K562 (cell line): ENCODE results near the gene ZNF451. TPM values are rescaled to one million over a fixed set of nuclear protein-coding genes. Genes with fewer than 3 reads are reported as not detected.
A peak's percentile ranks its signal among the peaks of the same experiment; 100 is the strongest.

ENCODE experiments used
- BCL6 ChIP-seq: fragments of 250-450 bp; sonication (Bioruptor Pico); IDR thresholded peaks from 2 replicates; pipeline ENCODE4 v1.4.0; 2020
- BDP1 ChIP-seq: IDR thresholded peaks from 3 replicates; pipeline ENCODE4 v1.6.1; 2011; ENCODE audit not compliant: insufficient read length, insufficient read depth
- CBFB ChIP-seq: sonication (generic); formaldehyde crosslinking; IDR thresholded peaks from 2 replicates; pipeline ENCODE4 v1.4.0; 2020; ENCODE audit warnings: mild to moderate bottlenecking, missing genetic modification reagents
- ELF2 ChIP-seq: fragments of 250-450 bp; sonication (Bioruptor Pico); IDR thresholded peaks from 2 replicates; pipeline ENCODE4 v1.5.0; 2021; ENCODE audit warnings: mild to moderate bottlenecking
- GABPA ChIP-seq: fragments of 200-800 bp; sonication (Bioruptor generic); conservative IDR thresholded peaks from 2 replicates; pipeline ENCODE4 v1.6.1; 2016; ENCODE audit warnings: low read depth, missing genetic modification characterization, missing compliant biosample characterization
- GTF2A2 ChIP-seq: IDR thresholded peaks from 2 replicates; pipeline ENCODE4 v1.6.1; 2016; ENCODE audit warnings: mild to moderate bottlenecking, missing genetic modification characterization, missing compliant biosample characterization
- HEY1 ChIP-seq: fragments of 250-450 bp; sonication (Bioruptor Pico); IDR thresholded peaks from 2 replicates; pipeline ENCODE4 v1.5.0; 2020; ENCODE audit warnings: mild to moderate bottlenecking, moderate library complexity, borderline replicate concordance
- L3MBTL2 ChIP-seq: fragments of 450-650 bp; IDR thresholded peaks from 2 replicates; pipeline ENCODE4 v1.6.1; 2016; ENCODE audit warnings: mild to moderate bottlenecking, moderate library complexity
- MTA2 ChIP-seq: fragments of 450-650 bp; IDR thresholded peaks from 2 replicates; pipeline ENCODE4 v1.6.1; 2016; ENCODE audit warnings: low read depth
- MTA3 ChIP-seq: fragments of 450-650 bp; formaldehyde crosslinking; IDR thresholded peaks from 2 replicates; pipeline ENCODE4 v1.6.1; 2017; ENCODE audit warnings: mild to moderate bottlenecking, borderline replicate concordance
- MTF1 ChIP-seq: fragments of 250-450 bp; sonication (Bioruptor Pico); IDR thresholded peaks from 2 replicates; pipeline ENCODE4 v1.9.0; 2021; ENCODE audit warnings: moderate library complexity, mild to moderate bottlenecking, inconsistent platforms, borderline replicate concordance
- NCOA4 ChIP-seq: fragments of 450-650 bp; IDR thresholded peaks from 2 replicates; pipeline ENCODE4 v1.6.1; 2018; ENCODE audit warnings: mild to moderate bottlenecking; ENCODE audit not compliant: partially characterized antibody
- POU5F1 ChIP-seq: fragments of 150-350 bp; IDR thresholded peaks from 2 replicates; pipeline ENCODE4 v1.6.1; 2014; ENCODE audit warnings: borderline replicate concordance, low read length, low read depth, mild to moderate bottlenecking; ENCODE audit not compliant: partially characterized antibody
- PTBP1 ChIP-seq: fragments of 200-400 bp; formaldehyde crosslinking; IDR thresholded peaks from 2 replicates; pipeline ENCODE4 v1.6.1; 2017; ENCODE audit warnings: low read depth, low read length
- SP2 ChIP-seq: IDR thresholded peaks from 2 replicates; pipeline ENCODE4 v1.6.1; 2011; ENCODE audit warnings: mild to moderate bottlenecking, low read depth, low read length, moderate library complexity; ENCODE audit not compliant: poor library complexity, severe bottlenecking; ENCODE audit errors: extremely low read depth
- TBL1XR1 ChIP-seq, 2 experiments: IDR thresholded peaks; 2 replicates each; pipeline ENCODE4 v1.6.1; 2012; ENCODE audit warnings: improper control_type of control experiment in 2 of 2, low read length in 2 of 2, mild to moderate bottlenecking in 1 of 2
- ZFP36 ChIP-seq: fragments of 150-350 bp; IDR thresholded peaks from 2 replicates; pipeline ENCODE4 v1.6.1; 2018; ENCODE audit warnings: low read length, low read depth; ENCODE audit not compliant: partially characterized antibody
- ZNF134 ChIP-seq: fragments of 250-450 bp; sonication (Bioruptor Pico); conservative IDR thresholded peaks from 2 replicates; pipeline ENCODE4 v1.4.0; 2020
- ZNF764 ChIP-seq: fragments of 250-450 bp; sonication (Bioruptor Pico); IDR thresholded peaks from 2 replicates; pipeline ENCODE4 v1.4.0; 2020; ENCODE audit warnings: low read depth, mild to moderate bottlenecking, moderate library complexity
- ZNF79 ChIP-seq: fragments of 250-450 bp; sonication (Bioruptor Pico); IDR thresholded peaks from 2 replicates; pipeline ENCODE4 v1.4.0; 2020; ENCODE audit warnings: low read depth, mild to moderate bottlenecking, moderate library complexity
- polyA plus RNA-seq, 8 experiments: library from polyadenylated mRNA; depleted of rRNA in 4 of 8; stranded (reverse) in 5 of 8; unstranded in 3 of 8; fragments of >200 nt; fragmentation: Nextera tagmentation in 2 of 8; fragmentation: Illumina TruSeq in 1 of 8; extraction: Ambion mirVana in 2 of 8; extraction: Trizol in 1 of 8; gene quantifications; 2 replicates each; pipeline versions ENCODE4 v1.2.1 to v1.2.3, GENCODE V29; 2011 to 2014; ENCODE audit warnings: inconsistent platforms in 1 of 8, missing spikeins in 1 of 8
- total RNA-seq, 7 experiments: library from RNA; depleted of rRNA in 6 of 7; stranded (reverse); fragments of >200 nt in 6 of 7; fragmentation: Illumina TruSeq in 2 of 7; extraction: Trizol in 2 of 7; gene quantifications; 2 replicates each; pipeline versions ENCODE4 v1.2.1 to v1.2.3, GENCODE V29; 2011 to 2021; ENCODE audit warnings: low replicate concordance in 1 of 7
- TF ChIP-seq, protein P1 (sequence below): fragments of 450-650 bp; IDR thresholded peaks from 2 replicates; pipeline ENCODE4 v1.6.1; 2016; ENCODE audit warnings: mild to moderate bottlenecking
- TF ChIP-seq, protein P2 (sequence below): fragments of 250-450 bp; sonication (Bioruptor Pico); IDR thresholded peaks from 2 replicates; pipeline ENCODE4 v1.4.0; 2020

The ZNF451 gene
- total and polyA plus RNA-seq, 9 of the 15 experiments (the other 6 are each of a cell fraction or from before 2014, with no cell fraction given) = 16.1 to 74.3 (median 38.3) TPM

DNA sequence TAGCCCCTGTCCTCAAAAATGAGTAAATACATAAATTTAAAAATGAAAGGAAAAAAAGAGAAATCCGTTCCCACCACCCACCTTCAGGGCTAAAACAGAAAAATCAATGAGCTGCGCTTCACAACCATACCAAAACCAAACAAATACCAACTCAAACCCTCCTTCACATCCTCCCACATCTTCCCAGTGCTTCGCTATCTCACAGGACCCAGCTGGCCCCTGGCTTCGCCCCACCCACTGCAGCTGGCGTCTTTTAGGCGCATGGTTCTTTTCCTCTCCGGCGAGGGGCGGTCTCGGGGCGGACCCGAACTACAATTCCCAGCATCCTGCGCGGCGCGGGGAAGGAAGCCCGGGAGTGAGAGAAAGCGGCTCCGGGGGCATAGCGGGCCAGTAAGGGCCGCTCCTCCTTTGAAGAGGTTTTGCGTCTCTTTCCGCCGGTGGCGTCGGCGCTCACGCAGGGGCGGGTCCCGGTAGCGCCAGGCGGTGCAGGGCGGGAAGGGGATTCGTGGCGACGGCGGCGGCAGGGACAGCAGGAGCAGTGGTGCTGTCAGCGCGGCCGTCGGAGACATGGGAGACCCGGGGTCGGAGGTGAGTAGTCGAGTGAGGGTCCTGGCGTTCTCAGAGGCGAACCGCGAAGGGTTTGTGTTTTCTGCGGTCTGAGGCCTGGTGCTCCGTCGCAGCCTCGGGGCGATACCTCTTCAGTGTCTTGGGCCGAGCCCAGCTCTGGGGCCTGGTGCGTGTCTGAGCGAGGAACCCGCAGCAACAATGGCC is at the start of gene ZNF451 (continued):
- TF ChIP-seq, protein P1, sequence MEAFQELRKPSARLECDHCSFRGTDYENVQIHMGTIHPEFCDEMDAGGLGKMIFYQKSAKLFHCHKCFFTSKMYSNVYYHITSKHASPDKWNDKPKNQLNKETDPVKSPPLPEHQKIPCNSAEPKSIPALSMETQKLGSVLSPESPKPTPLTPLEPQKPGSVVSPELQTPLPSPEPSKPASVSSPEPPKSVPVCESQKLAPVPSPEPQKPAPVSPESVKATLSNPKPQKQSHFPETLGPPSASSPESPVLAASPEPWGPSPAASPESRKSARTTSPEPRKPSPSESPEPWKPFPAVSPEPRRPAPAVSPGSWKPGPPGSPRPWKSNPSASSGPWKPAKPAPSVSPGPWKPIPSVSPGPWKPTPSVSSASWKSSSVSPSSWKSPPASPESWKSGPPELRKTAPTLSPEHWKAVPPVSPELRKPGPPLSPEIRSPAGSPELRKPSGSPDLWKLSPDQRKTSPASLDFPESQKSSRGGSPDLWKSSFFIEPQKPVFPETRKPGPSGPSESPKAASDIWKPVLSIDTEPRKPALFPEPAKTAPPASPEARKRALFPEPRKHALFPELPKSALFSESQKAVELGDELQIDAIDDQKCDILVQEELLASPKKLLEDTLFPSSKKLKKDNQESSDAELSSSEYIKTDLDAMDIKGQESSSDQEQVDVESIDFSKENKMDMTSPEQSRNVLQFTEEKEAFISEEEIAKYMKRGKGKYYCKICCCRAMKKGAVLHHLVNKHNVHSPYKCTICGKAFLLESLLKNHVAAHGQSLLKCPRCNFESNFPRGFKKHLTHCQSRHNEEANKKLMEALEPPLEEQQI = no peak
- TF ChIP-seq PTBP1 (no peak), L3MBTL2 (peak; percentile 95), ZNF764 (CRISPR knock-in tag) (no peak), SP2 (no peak), TBL1XR1 (IDR thresholded peaks at IDR 0.05; ENCODE audit: low read length in 2 of 2) (peak; percentile 81 to 87; a peak in 3 of 4 replicates), ZNF134 (CRISPR knock-in tag) (no peak), GABPA (tag) (peak; percentile 94), HEY1 (CRISPR knock-in tag) (no peak), BCL6 (no peak), ELF2 (CRISPR knock-in tag) (peak; percentile 59; the same call in 1 of the 2 replicates), POU5F1 (peak; percentile 43), NCOA4 (no peak), ZFP36 (no peak), BDP1 (no peak), MTA3 (peak; percentile 66), ZNF79 (CRISPR knock-in tag) (no peak), CBFB (CRISPR knock-in tag) (no peak), MTA2 (peak; percentile 92), MTF1 (CRISPR knock-in tag) (no peak), GTF2A2 (tag) (no peak)
- TF ChIP-seq, protein P2, sequence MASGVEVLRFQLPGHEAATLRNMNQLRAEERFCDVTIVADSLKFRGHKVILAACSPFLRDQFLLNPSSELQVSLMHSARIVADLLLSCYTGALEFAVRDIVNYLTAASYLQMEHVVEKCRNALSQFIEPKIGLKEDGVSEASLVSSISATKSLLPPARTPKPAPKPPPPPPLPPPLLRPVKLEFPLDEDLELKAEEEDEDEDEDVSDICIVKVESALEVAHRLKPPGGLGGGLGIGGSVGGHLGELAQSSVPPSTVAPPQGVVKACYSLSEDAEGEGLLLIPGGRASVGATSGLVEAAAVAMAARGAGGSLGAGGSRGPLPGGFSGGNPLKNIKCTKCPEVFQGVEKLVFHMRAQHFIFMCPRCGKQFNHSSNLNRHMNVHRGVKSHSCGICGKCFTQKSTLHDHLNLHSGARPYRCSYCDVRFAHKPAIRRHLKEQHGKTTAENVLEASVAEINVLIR (CRISPR knock-in tag) = 0 out of 2 replicates have a peak, but pooled peaks have one; percentile 37
